Measurements from ENCODE around the gene VPS13C.
A peak's percentile ranks its signal among the peaks of the same experiment; 100 is the strongest.

VPS13C gene, protein sequence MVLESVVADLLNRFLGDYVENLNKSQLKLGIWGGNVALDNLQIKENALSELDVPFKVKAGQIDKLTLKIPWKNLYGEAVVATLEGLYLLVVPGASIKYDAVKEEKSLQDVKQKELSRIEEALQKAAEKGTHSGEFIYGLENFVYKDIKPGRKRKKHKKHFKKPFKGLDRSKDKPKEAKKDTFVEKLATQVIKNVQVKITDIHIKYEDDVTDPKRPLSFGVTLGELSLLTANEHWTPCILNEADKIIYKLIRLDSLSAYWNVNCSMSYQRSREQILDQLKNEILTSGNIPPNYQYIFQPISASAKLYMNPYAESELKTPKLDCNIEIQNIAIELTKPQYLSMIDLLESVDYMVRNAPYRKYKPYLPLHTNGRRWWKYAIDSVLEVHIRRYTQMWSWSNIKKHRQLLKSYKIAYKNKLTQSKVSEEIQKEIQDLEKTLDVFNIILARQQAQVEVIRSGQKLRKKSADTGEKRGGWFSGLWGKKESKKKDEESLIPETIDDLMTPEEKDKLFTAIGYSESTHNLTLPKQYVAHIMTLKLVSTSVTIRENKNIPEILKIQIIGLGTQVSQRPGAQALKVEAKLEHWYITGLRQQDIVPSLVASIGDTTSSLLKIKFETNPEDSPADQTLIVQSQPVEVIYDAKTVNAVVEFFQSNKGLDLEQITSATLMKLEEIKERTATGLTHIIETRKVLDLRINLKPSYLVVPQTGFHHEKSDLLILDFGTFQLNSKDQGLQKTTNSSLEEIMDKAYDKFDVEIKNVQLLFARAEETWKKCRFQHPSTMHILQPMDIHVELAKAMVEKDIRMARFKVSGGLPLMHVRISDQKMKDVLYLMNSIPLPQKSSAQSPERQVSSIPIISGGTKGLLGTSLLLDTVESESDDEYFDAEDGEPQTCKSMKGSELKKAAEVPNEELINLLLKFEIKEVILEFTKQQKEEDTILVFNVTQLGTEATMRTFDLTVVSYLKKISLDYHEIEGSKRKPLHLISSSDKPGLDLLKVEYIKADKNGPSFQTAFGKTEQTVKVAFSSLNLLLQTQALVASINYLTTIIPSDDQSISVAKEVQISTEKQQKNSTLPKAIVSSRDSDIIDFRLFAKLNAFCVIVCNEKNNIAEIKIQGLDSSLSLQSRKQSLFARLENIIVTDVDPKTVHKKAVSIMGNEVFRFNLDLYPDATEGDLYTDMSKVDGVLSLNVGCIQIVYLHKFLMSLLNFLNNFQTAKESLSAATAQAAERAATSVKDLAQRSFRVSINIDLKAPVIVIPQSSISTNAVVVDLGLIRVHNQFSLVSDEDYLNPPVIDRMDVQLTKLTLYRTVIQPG (N-terminal part only)

DNA sequence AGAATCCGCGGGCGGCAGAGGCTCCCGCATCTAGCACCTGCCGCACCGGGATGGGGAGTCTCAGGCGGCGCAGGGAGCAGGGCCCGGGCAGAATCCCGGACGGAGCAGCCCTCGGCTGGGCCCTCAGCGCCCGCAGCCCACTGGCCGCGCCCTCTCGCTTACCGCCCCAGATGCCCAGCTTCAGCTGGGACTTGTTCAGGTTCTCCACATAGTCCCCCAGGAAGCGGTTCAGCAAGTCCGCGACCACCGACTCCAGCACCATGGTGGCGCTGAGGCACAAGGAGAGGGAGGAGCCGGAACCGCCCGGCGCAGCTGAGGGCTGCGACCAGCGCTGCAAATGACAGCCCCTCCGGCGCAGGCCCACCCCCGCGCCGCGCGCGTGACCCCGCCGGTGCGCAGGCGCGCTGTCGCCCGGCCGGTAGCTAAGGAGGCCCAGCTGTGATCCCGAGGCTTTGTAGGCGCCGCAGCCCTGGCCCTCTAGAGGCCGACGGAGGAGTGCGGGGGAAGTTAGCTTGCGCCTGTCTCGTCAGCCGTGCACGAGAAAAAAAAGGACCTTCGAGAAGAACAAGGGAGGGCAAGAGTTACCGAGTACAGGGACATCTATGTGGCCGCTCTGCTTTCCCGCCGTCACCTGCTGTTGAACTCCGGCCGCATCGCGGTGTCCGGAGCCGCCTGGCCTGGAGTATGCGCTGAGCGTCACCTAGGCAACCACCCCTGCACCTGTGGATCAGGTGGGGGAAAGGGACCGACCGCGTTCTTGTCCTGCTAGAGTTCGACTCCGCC, at the start of gene VPS13C:
TSS of gene VPS13C (minus strand) at position 335 of the 783 bp plus-strand sequence. CDS start at position 262, 73 bp downstream.
- peak within 1 kb of the TSS; percentile 79 to 91 for H3K4me3 ChIP-seq (ENCODE audit: low read length in 2 of 2)
- H3K9ac ChIP-seq (ENCODE audit: low read length in 2 of 2): peak within 1 kb of the TSS; percentile 83 to 85
- H3K4me1 ChIP-seq (ENCODE audit: control insufficient read depth, insufficient read depth, low read length): peaks cover 3% of the 10 kb centered on the region
- H3K36me3 ChIP-seq (ENCODE audit: control insufficient read depth in 2 of 2, insufficient read depth in 2 of 2, low read length in 2 of 2): no peaks in the 10 kb centered on the region
- no peaks in the 10 kb centered on the region for H3K27me3 ChIP-seq (ENCODE audit: control insufficient read depth in 1 of 2, insufficient read depth in 2 of 2, low read length in 2 of 2)
- peak within 1 kb of the TSS; percentile 66 for H3K27ac ChIP-seq (ENCODE audit: low read length)
- H3K9me3 ChIP-seq (ENCODE audit: control insufficient read depth in 2 of 2, low read length in 2 of 2): no peaks in the 10 kb centered on the region

DNA sequence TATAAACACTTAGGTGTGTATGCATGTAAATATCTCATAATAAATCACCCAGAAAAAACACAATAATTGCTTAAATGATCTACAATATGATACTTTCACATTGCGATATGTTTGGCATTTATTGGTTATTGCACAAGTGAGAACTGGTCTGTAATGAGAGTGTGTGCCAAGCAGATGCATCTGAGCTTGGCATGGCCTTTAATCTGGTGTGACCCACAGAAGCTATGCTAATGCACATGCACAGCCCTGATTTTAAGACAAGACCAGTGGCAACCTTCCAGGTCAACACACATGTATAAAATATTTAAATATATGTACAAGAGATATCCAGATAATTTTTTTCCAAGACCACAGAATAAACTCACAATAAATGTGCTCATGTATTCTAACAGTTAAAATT, 49.2 kb upstream of the VPS13C start:
- H3K36me3 ChIP-seq (ENCODE audit: control insufficient read depth in 2 of 2, insufficient read depth in 2 of 2, low read length in 2 of 2): no peaks in the 10 kb centered on the region
- H3K27ac ChIP-seq (ENCODE audit: low read length): no peak overlapping the region
- H3K4me3 ChIP-seq (ENCODE audit: low read length in 2 of 2): no peak overlapping the region
- no peak overlapping the region for H3K9ac ChIP-seq (ENCODE audit: low read length in 2 of 2)
- H3K4me1 ChIP-seq (ENCODE audit: control insufficient read depth, insufficient read depth, low read length): peaks cover 10% of the 10 kb centered on the region
- H3K9me3 ChIP-seq (ENCODE audit: control insufficient read depth in 2 of 2, low read length in 2 of 2): no peaks in the 10 kb centered on the region
- H3K27me3 ChIP-seq (ENCODE audit: control insufficient read depth in 1 of 2, insufficient read depth in 2 of 2, low read length in 2 of 2): no peaks in the 10 kb centered on the region

DNA sequence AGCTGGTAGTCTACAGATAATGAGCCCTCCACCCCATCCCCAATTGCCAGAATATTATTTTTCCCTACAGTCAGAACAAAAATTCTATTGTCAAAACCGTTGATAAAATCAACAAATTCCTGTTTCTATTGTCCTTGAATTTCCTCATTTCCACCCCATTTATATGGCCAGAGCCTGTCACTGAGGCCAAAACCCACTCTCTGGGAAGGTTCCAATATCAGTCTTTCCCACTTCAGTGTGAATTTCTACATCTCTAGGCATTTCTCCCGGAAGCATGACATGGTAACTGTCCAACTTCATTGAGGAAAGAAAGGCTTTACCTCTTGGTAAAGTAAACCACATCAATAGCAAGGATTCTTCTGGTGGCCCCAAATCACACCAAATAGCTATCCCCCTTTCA, 48.2 kb upstream of the VPS13C start:
- no peaks in the 10 kb centered on the region for H3K36me3 ChIP-seq (ENCODE audit: control insufficient read depth in 2 of 2, insufficient read depth in 2 of 2, low read length in 2 of 2)
- H3K4me3 ChIP-seq (ENCODE audit: low read length in 2 of 2): no peak overlapping the region
- H3K9ac ChIP-seq (ENCODE audit: low read length in 2 of 2): no peak overlapping the region
- H3K27me3 ChIP-seq (ENCODE audit: control insufficient read depth in 1 of 2, insufficient read depth in 2 of 2, low read length in 2 of 2): no peaks in the 10 kb centered on the region
- no peaks in the 10 kb centered on the region for H3K9me3 ChIP-seq (ENCODE audit: control insufficient read depth in 2 of 2, low read length in 2 of 2)
- no peak overlapping the region for H3K27ac ChIP-seq (ENCODE audit: low read length)
- peaks cover 10% of the 10 kb centered on the region for H3K4me1 ChIP-seq (ENCODE audit: control insufficient read depth, insufficient read depth, low read length)

- Histone ChIP-seq H3K4me1 (ENCODE audit: control insufficient read depth, insufficient read depth, low read length) (peaks cover 10% of the 10 kb centered on the region), H3K4me3 (ENCODE audit: low read length in 2 of 2) (no peak overlapping the region), H3K9me3 (ENCODE audit: control insufficient read depth in 2 of 2, low read length in 2 of 2) (no peaks in the 10 kb centered on the region), H3K36me3 (ENCODE audit: control insufficient read depth in 2 of 2, insufficient read depth in 2 of 2, low read length in 2 of 2) (no peaks in the 10 kb centered on the region), H3K27ac (ENCODE audit: low read length) (no peak overlapping the region), H3K27me3 (ENCODE audit: control insufficient read depth in 1 of 2, insufficient read depth in 2 of 2, low read length in 2 of 2) (no peaks in the 10 kb centered on the region), H3K9ac (ENCODE audit: low read length in 2 of 2) (no peak overlapping the region)
These were observed 47.4 kb upstream of the VPS13C start for GRCh38 chr15:62107571-62108121.

DNA sequence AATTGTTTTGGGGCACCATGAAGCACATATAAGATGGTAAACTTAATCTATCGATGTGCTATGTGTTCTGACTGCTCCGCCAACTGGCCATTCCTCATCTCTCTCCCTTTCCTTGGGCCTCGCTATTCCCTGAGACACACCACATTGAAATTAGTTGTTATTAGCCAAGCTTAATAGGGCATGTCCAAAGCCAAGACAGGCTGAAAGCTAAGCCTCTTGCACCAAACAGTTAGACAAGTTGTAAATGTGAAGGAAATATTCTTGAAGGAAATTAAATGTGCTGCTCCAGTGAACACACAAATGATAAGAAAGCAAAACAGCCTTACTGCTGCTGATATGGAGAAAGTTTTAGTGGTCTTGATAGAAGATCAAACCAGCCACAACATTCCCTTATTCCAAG, 45.8 kb upstream of the VPS13C start:
- Histone ChIP-seq H3K27ac (ENCODE audit: low read length) (no peak overlapping the region), H3K4me1 (ENCODE audit: control insufficient read depth, insufficient read depth, low read length) (peaks cover 9% of the 10 kb centered on the region), H3K36me3 (ENCODE audit: control insufficient read depth in 2 of 2, insufficient read depth in 2 of 2, low read length in 2 of 2) (no peaks in the 10 kb centered on the region), H3K4me3 (ENCODE audit: low read length in 2 of 2) (no peak overlapping the region), H3K9ac (ENCODE audit: low read length in 2 of 2) (no peak overlapping the region), H3K9me3 (ENCODE audit: control insufficient read depth in 2 of 2, low read length in 2 of 2) (no peaks in the 10 kb centered on the region), H3K27me3 (ENCODE audit: control insufficient read depth in 1 of 2, insufficient read depth in 2 of 2, low read length in 2 of 2) (no peaks in the 10 kb centered on the region)

DNA sequence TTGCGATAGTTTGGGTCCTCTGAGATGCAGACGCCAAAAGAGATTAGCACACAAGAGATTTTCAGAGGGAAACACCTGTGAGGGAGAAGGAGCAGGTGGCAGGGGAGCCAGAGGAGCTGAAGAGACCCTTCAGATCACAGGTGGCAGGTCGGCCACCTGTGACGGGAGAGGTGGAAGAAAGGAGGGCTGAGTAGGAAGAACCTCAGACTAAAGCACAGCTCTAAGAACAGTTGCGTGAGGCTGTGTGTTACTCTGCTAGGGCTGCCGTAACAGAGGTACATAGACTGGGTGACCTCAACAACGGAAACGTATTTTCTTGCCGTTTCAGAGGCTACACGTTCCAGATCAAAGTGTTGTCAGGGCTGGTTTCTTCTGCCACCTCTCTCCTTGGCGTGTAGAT, 45.0 kb upstream of the VPS13C start:
- H3K27me3 ChIP-seq (ENCODE audit: control insufficient read depth in 1 of 2, insufficient read depth in 2 of 2, low read length in 2 of 2): no peaks in the 10 kb centered on the region
- no peak overlapping the region for H3K4me3 ChIP-seq (ENCODE audit: low read length in 2 of 2)
- no peak overlapping the region for H3K27ac ChIP-seq (ENCODE audit: low read length)

GRCh38 chr15:62104846-62105245, 44.6 kb upstream of the VPS13C start:
- Histone ChIP-seq H3K4me3 (ENCODE audit: low read length in 2 of 2) (no peak overlapping the region), H3K36me3 (ENCODE audit: control insufficient read depth in 2 of 2, insufficient read depth in 2 of 2, low read length in 2 of 2) (no peaks in the 10 kb centered on the region), H3K9ac (ENCODE audit: low read length in 2 of 2) (no peak overlapping the region), H3K27ac (ENCODE audit: low read length) (no peak overlapping the region), H3K27me3 (ENCODE audit: control insufficient read depth in 1 of 2, insufficient read depth in 2 of 2, low read length in 2 of 2) (no peaks in the 10 kb centered on the region), H3K4me1 (ENCODE audit: control insufficient read depth, insufficient read depth, low read length) (peaks cover 1% of the 10 kb centered on the region), H3K9me3 (ENCODE audit: control insufficient read depth in 2 of 2, low read length in 2 of 2) (no peaks in the 10 kb centered on the region)

More for the DNA sequence above, 45.0 kb upstream of the VPS13C start:
- H3K36me3 ChIP-seq (ENCODE audit: control insufficient read depth in 2 of 2, insufficient read depth in 2 of 2, low read length in 2 of 2): no peaks in the 10 kb centered on the region
- peaks cover 6% of the 10 kb centered on the region for H3K4me1 ChIP-seq (ENCODE audit: control insufficient read depth, insufficient read depth, low read length)
- H3K9me3 ChIP-seq (ENCODE audit: control insufficient read depth in 2 of 2, low read length in 2 of 2): no peaks in the 10 kb centered on the region
- H3K9ac ChIP-seq (ENCODE audit: low read length in 2 of 2): no peak overlapping the region

- Histone ChIP-seq H3K9ac (ENCODE audit: low read length in 2 of 2) (no peak overlapping the region), H3K27ac (ENCODE audit: low read length) (no peak overlapping the region), H3K36me3 (ENCODE audit: control insufficient read depth in 2 of 2, insufficient read depth in 2 of 2, low read length in 2 of 2) (no peaks in the 10 kb centered on the region), H3K9me3 (ENCODE audit: control insufficient read depth in 2 of 2, low read length in 2 of 2) (no peaks in the 10 kb centered on the region), H3K4me1 (ENCODE audit: control insufficient read depth, insufficient read depth, low read length) (no peaks in the 10 kb centered on the region), H3K27me3 (ENCODE audit: control insufficient read depth in 1 of 2, insufficient read depth in 2 of 2, low read length in 2 of 2) (no peaks in the 10 kb centered on the region), H3K4me3 (ENCODE audit: low read length in 2 of 2) (no peak overlapping the region)
These were observed 44.2 kb upstream of the VPS13C start for GRCh38 chr15:62104401-62104800.

DNA sequence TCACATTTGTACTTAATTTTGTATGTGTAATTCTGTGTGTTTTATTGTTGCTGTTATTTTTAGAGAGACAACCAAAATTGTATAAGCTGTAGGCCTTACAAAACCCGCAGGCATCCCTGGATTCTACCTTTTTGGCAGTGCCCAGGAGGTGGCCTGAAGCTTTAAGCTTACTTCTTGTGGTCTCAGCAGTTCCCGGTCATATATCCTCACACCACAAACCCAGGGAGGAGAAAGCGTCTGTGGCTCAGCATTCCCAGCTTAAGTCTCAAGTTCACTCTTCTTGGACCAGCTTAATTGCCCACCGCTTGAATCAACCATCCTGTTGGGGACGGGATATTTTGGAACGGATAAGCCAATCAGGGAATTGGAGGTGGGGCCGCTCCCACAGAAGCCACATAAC, 43.2 kb upstream of the VPS13C start:
- Histone ChIP-seq H3K9ac (ENCODE audit: low read length in 2 of 2) (no peak overlapping the region), H3K36me3 (ENCODE audit: control insufficient read depth in 2 of 2, insufficient read depth in 2 of 2, low read length in 2 of 2) (no peaks in the 10 kb centered on the region), H3K4me1 (ENCODE audit: control insufficient read depth, insufficient read depth, low read length) (no peaks in the 10 kb centered on the region), H3K9me3 (ENCODE audit: control insufficient read depth in 2 of 2, low read length in 2 of 2) (no peaks in the 10 kb centered on the region), H3K27me3 (ENCODE audit: control insufficient read depth in 1 of 2, insufficient read depth in 2 of 2, low read length in 2 of 2) (no peaks in the 10 kb centered on the region), H3K4me3 (ENCODE audit: low read length in 2 of 2) (no peak overlapping the region), H3K27ac (ENCODE audit: low read length) (no peak overlapping the region)
